NCI-H1436 treated with DMSO at 0.1 percent for 48 hours (cell line): Measurements from ENCODE around the gene SIPA1L3.
"Not testable (repeated sequence)": the region's sequence is repeated elsewhere in the genome, so short reads cannot be mapped to it uniquely, and the experiment has no call there.

ENCODE experiments used
- DNase-seq: peaks from one replicate; lab custom pipeline; 2025; lab: John Stamatoyannopoulos, UW

SIPA1L3 gene

DNA sequence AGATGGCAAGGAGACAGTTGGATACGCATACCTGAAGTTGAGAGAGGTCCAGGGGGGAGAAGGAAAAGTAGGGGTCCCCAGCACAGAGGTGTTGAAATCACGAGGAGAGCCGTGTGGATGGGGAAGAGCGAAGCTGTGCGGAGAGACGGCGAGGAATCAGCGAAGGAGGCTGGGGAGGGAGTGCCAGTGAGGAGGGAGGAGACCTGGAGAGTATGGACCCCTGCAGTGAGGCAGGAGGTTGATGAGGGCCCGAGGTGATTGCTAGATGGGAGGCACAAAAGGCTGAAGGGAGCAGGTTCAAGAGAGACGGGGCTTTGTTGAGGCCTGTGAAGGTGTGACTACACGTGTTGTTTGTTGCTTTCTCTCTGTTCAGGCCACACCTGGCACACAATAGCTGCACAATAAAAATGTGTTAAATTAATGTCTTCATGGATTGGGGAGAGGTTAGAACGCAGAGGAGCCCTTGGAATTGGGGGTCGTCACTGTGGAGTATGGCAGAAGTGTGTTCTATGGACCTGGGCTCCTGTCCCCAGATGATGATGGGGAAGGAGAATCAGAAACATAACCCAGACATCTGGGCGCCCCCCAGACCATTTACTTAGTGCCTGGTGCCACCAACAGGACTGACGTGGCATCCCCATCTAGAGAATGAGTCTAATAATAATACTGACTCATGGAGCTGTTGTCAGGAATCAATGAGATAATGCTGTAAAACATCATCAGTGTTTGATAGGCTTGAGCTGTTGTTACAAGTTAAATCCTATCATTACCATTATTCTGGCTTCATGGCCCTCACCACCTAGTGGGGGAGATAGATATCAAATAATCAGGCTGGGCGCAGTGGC is 137.5 kb downstream of the SIPA1L3 start:
- DNase-seq: no peak

DNA sequence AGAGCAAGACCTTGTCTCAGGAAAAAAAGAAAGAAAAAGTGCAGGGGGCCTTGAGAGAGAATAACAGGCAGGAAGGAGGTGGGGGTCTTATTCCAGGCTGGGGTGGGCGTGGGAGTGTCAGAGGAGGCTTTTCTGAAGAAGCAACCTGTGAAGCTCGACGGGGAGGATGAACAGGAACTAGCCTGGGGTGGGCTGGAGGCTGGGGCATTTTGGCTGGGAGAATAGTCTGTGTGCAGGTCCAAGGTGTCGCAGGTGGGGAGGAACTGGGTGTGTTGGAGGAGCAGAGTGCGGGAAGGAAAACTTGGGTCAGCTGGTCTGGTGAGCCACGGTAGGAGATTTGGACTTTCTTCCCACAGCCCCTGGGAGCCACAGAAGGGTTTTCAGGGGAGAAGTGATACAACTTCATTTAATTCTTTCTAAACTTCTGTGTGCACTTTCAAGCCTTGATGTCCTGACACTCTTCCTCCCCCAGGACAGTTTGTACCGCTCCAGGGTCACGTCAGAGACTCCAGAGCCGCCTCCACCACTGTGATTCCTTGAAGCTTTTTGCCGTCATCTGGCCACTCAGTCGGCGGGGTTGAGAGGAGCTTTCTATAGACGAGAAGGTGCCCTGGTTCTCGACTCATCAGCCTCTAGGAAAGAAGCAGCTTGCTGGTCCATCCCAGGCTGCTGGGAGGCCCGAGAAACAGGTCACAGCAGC is 138.7 kb downstream of the SIPA1L3 start:
- DNase-seq: no peak

DNA sequence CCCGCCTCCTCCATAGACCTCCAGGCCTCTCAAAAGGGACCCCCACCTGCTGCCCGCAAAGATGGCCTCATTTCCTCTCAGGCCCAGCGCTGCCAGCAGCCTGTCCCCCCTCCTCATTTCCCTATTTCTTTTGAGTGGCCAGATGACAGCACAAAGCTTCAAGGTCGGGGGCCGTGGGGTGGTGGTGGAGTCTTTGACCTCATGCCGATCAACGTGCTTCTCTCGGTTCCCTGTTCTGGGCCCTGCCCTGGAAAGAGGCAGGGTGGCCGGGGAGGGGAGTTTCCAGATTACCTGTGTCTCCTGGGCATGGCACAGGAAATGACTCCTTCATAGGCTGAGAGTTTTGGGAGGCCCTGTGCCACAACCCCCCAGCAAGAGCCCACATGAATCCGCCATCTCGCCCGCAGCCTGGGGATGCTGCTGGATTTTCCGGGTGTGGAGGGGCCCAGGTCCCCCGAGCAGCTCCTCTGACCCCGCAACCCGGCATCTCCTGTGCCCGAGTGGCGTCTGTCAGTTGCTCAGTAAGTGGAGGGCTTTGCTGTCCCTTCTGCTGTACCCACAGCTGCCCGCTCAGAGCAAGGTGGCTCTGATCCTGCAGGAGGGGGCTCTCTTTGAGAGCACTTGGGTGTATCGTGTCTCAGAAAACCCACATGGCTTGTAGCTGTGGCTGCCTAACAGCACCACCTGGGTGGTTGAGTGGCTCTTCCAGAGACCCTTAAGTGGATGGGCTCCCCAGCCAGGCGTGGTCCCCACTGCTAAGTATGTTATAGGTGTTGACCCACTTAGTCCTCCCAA is 139.4 kb downstream of the SIPA1L3 start:
- no peak for DNase-seq

DNA sequence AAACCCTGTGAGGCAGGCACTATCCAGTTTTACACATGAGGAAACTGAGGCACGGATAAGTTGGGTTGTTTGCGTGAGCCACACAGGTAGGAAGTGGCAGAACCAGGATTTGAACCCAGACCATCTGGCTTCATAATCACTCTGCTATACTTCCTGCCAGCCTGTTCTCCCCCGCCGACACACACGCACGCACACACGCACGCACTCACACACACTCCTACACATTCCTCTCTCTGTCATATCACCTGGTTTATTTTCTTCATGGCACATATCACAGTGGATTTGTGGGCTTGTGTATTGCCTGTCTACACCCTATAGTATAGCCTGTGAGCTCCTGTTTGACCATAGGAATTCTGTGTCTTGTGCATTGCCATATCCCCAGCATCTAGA is 140.0 kb downstream of the SIPA1L3 start:
- no peak for DNase-seq

DNA sequence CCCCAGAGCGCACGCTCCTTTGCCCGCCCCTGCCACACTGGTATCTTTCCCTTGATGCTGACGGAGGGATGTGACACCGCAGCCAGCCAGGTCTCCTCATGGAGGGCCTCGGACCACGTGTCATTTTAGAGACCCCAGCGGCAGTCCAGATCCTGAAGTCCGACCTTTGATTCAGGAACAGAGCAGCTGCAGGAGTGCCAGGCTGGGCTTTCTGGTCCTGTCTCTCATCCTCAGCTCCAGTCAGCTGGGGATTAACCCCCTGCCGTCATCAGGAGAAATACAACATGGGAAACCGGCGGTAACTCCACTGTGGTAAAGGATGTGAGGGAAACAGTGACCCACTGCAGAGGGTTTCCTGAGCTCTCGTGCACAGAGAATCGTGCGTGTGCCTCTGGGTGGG is 140.6 kb downstream of the SIPA1L3 start:
- DNase-seq: no peak

DNA sequence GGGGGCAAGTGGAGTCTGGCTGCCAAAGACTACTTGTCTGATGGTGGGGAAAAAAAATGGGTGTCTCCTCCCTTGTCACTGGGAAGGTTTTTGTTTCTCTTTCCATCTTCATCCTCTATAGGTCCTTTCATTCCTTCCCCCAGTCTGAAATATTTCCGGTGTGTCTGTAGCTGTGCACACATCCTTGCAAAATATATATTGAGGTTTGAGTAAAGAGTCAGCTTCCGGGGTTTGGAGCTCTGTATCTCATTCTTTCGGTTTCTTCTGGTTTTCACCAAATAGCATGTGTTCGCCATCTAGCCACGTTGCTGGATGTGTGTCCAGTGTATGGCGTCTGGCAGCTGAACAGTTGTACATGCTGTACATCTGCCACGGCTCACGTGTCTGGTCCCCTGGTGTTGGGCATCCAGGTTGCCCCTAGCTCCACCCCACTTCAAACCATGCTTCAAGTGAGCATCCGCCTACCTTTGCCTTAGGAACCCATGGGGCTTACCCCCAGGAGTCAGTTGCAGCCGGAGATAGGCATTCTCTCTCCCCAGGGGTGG is 142.2 kb downstream of the SIPA1L3 start:
- DNase-seq: no peak

DNA sequence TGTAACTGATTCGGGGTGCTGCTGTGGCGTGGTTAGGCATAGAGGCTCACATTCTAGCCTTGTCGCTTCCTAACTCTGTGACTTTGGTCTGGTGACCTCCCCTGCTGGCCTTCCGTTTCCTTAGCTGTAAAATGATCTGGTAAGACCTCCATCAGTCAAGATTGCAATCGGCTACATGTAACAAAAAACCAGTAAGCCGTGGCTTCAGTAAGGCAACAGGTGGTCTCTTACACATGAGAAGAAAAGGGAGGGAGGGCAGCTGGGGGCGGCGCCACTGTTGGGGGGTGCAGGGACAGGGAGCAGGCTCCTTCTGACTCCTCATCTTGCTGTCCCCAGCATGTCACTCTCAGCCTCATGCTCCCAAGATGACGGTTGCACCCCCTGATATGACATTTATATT is 148.0 kb downstream of the SIPA1L3 start:
- no peak for DNase-seq

DNA sequence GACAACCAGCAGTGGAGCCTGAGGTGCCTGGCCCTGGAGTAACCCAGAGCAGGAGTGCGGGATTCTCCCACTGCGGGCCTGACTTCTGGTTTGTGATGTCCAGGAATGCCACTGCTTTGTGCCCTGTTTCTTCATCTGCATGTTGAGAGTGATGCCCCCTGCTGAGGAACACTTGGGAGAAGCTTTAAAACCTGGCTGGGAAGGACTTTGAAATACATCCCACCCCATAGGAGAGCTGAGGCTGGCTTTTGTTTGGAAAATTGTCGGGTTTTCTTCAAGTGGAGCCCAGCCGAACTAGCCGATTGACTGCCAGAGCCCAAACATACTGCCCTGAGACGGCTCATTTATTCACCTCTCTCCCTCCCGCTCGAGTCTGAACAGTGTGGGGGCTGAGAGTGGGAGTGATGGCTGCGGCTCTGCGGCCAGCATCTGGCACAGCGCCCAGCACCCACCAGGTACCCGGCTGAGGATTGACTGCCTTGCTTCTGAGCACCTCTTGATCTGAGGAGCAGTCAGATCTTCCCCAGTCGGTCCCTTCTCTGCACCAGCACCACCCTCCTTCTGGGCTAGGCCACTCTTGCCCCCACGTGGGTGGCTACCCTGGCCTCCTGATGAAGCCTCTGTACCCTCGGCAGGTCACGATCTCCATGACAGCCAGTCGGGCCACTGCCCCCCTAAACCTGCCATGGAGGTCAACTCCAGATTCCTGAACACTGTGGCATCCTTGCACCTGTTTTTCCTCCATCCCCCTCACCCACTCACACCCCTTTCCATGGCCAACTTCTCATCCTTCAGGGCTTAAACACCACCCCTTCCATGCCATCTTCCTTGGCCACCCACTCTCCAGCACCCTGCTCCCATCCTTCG is 148.9 kb downstream of the SIPA1L3 start:
- DNase-seq: no peak

DNA sequence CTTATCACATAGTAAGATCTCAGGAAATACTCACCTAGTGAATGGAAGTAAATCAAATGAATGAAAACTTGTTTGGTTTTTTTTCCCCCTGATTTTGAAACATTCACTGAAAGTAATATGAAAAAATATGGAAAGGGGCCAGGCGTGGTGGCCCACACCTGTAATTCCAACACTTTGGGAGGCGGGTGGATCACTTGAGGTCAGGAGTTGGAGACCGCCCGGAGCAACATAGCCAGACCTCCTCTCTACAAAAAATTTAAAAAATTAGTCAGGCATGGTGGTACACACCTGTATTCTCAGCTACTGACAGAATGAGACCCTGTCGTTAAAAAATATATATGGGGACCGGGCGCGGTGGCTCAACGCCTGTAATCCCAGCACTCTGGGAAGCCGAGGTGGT is 149.6 kb downstream of the SIPA1L3 start:
- no peak for DNase-seq

DNA sequence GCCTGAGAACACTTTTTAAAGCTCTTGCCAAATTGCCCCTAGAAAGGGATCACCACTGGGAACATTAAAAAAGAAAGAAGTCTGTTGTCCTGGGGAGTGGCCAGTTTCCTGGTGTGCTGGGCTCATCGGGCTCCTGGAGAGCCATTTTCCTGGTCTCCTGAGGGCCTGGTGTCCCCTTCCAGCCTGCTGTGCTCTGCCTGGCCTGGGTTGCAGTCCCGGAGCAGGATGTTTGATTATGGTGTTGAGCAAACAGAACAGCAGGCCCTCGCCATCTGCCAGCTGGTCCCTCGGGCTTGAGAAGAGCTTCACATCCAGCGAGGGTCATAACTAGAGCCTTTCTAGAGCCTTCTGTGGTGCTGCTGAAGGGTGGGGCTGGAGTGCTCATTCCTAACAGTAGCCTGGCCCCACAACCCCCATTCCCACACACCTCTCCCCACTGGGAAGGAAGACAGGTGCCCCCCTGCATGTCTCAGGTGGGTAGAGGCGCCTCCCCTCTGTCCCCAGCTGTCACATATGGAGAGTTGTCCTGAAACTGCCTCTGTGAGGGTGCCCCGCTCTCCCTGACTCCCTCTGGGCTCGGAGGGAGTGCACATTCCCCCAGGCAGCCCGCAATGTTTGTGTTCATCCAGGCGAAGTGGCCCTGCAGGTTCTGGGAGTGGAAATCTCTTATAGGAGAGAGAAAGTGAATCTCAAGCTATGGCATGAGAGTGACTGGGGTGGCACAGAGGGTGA is 151.1 kb downstream of the SIPA1L3 start:
- no peak for DNase-seq

DNA sequence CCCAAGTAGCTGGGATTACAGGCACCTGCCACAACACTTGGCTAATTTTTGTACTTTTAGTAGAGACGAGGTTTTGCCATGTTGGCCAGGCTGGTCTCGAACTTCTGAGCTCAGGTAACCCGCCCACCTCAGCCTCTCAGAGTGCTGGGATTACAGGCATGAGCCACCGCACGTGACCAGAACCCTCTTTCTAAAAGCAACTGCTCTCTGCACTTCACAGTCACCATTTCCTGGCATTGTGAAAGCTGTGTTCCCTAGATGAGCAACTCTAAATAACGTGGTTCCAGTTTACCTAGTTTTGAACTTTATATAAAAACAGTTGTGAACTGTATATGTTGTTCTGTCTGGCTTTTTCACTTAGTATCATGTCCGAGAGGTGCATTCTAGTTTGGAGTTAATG is 152.9 kb downstream of the SIPA1L3 start:
- no peak for DNase-seq

DNA sequence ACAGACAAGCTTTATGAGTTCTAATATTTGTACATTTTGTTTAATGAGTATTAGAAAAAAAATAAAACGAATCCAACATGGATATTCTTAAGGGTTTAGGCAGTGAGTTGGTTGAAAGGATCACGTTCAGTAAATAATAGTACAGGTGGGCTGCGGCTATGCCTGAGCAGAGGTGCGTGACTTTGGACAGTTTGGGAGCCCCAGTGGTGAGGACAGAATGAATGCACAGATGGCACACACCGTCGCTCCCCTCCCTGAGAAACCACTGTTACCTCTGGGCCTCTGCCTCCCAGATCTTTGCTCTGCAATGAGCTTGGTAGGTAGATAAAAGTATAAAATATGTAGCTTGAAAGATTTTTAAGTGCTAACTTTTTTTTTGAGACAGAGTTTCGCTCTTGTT is 153.3 kb downstream of the SIPA1L3 start:
- DNase-seq: no peak

DNA sequence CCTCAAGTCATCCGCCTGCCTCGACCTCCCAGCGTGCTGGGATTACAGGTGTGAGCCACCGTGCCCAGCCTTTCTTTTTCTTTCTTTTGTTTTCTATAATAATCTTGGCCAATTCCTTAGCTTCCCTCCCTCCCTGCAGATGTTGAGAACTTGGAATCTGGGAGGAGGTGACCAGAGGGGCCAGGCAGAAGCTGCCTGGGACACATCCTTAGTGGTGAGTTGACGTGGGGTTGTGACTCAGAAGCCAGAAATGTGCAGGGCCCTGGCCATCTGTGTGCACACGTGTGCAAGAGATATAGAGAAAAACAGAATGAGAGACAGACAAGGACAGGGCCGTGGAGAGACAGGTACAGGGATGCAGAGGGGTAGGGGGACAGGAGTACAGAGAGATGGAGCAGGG is 154.3 kb downstream of the SIPA1L3 start:
- no peak for DNase-seq

DNA sequence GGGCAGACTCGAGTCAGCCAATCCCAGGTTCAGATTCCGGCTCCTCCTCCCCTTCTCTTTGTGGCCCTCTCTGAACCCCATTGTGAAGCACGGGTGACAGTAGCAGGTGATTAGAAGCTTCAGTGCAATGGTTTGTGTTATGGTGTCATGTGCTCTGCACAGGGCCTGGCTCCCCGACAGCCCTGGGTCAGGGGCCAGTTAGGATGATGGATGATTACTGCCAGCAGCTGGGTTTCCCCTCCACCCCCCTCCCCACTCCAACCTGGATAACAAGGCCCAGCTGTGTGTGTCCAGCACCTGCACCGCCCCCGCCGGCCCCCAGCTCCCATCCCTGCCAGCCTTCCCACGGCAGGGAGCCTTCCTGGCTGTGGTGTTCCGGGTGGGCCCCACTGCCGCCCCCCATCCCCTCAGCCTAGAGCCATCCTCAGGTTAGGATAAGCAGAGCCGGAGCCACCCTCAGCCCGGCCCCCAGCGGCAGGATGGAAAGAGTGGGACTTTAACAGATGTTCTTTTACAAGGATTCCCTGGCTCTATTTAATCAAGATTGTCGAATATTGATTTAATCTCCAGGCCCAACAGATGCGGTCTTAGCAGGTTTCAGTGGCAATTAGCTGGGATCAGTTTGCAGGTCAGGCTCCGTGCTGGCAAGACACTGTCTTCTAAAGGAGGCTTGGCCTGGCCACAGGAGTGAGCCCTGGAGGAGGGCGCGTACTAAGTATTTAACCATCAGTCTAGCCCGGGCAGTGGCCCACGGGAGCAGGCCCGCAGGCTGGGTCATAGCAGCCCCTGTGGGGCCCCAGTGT is 156.2 kb downstream of the SIPA1L3 start:
- no peak for DNase-seq

DNA sequence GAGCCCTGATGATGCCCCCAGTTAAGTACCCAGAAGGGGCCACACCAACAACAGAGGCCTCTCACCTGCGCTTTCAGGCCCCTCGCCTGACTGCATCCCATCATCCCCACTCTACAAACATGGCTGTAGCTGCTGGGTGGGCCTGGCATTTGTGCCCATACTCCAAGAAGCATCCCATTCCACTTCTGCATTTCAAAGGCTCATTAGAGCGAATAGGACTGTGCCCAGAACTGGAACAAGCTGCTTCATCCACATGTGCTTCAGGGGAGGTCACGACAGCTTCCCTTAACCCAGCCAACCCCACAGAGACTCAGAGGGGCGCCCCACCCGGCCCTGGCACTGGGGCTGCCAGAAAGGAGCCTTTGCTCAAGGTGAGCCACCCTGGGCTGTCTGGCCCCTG is 156.9 kb downstream of the SIPA1L3 start:
- DNase-seq: no peak

DNA sequence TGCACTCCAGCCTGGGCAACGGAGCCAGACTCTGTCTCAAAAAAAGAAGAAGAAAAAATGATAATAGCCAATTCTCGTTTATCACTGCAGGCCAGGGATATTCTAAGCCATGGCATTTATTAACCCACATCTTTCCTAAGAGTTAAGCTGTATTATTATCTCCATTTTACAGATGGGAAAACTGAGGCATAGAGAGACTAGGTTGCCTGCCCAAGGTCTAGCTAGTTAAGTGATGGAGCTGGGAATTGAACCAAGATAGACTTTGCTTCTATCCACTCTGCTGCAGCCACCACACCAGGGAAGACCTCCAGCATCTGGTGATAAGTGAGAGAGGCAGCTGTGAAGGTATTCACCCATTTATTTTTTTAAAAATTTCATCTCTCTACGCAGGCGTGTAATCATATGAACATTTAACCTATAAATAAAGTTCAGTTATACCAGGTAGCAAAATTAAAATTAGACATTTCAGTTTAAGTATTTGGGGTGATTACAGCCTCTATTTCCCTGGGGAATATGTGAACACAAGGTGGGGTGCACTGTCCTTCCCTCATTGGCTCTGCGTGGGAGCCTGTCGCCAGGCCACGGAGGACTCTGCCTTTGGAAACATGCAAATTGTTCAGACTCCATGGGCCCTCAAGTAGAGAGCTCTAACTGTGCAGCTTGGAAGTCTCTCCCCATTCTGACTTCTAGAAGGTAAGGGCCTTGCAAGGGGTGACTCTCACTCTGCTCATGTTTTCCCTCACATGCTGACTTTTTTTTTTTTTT is 157.8 kb downstream of the SIPA1L3 start:
- DNase-seq: no peak

DNA sequence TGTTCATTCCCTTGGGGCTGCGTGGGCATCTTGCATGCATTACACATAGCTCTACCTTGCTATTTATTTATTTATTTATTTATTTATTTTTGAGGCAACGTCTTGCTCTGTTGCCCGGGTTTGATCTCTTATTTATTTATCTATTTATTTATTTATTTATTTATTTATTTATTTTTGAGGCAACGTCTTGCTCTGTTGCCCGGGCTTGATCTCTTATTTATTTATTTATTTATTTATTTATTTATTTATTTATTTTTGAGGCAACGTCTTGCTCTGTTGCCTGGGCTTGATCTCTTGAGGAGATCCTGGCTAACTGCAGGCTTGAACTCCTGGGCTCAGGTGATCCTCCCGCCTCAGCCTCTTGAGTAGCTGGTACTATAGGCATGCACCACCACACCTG is 158.8 kb downstream of the SIPA1L3 start:
- not testable (repeated sequence) for DNase-seq

DNA sequence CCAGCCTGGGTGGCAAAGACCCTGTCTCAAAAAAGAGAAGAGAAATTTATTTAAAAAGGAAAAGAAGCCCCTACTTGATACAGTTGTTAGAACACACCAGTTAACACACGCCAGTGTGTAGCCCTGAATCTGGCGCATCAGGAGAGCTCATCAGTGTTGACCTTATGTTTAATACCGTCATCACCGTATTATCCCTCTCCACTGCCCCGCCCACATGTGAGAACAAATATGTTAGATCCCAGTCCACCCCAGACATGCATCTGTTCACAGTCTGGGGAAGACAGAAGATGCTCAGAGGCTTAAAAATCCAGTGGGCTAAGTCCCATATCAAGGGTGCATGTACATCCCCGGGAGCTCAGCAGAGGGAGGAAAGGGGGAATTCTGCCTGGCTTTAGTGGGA is 161.8 kb downstream of the SIPA1L3 start:
- DNase-seq: no peak

DNA sequence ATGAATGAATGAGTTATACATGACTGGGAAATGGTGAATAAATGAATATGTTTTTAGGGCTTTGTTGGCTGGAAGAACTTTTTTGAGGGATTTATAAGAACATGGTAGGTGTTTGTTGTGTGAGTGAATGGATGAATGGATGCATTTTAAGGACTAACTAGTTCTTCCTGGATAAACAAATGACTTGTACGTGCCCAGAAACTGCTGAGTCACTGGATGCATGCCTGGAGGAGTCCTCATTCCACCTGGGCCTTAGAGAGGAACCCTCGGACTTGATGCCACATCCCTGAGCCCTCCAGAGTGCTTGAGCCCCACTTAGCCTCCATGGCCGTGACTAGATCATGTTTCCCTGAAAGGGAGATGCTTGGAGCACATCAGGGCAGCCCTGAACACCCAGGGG is 163.6 kb downstream of the SIPA1L3 start:
- DNase-seq: no peak
